Hepatocyte (in vitro differentiated cells): ENCODE results near the gene DNAH6. TPM values are rescaled to one million over a fixed set of nuclear protein-coding genes. Genes with fewer than 3 reads are reported as not detected.

Experiments
- DNase-seq: peaks from one replicate; pipeline ENCODE4 v3.0.0-alpha.2; 2016; ENCODE audit warnings: low spot score
- H2AFZ ChIP-seq: fragments of 200-600 bp; sonication (generic); 2 replicates; pipeline ENCODE4 v1.6.0; 2016; ENCODE audit warnings: antibody characterized with exemption, mild to moderate bottlenecking
- H3K27ac ChIP-seq: fragments of 200-600 bp; sonication (generic); 2 replicates; pipeline ENCODE4 v1.5.1; 2016; ENCODE audit warnings: mild to moderate bottlenecking
- H3K27me3 ChIP-seq: fragments of 200-600 bp; sonication (generic); 2 replicates; pipeline ENCODE4 v1.6.1; 2016
- H3K36me3 ChIP-seq: fragments of 200-600 bp; sonication (generic); replicated peaks from 2 replicates; pipeline ENCODE4 v1.5.1; 2016; ENCODE audit warnings: low read depth; ENCODE audit not compliant: insufficient read depth
- H3K4me1 ChIP-seq: fragments of 200-600 bp; sonication (generic); 2 replicates; pipeline ENCODE4 v1.5.1; 2016; ENCODE audit warnings: mild to moderate bottlenecking, moderate library complexity; ENCODE audit not compliant: insufficient read depth
- H3K4me2 ChIP-seq: fragments of 200-600 bp; sonication (generic); 2 replicates; pipeline ENCODE4 v1.6.0; 2016
- H3K4me3 ChIP-seq: fragments of 200-600 bp; sonication (generic); 2 replicates; pipeline ENCODE4 v1.5.1; 2016; ENCODE audit warnings: mild to moderate bottlenecking
- H3K79me2 ChIP-seq: fragments of 200-600 bp; sonication (generic); 2 replicates; pipeline ENCODE4 v1.6.0; 2017; ENCODE audit warnings: mild to moderate bottlenecking
- H3K9me2 ChIP-seq: fragments of 200-600 bp; sonication (generic); replicated peaks from 2 replicates; pipeline ENCODE4 v1.6.0; 2017; ENCODE audit warnings: mild to moderate bottlenecking; ENCODE audit not compliant: insufficient read depth
- H3K9me3 ChIP-seq: fragments of 200-600 bp; sonication (generic); 2 replicates; pipeline ENCODE4 v1.5.1; 2016; ENCODE audit warnings: low read depth, mild to moderate bottlenecking
- H4K20me1 ChIP-seq: fragments of 200-600 bp; sonication (generic); 2 replicates; pipeline ENCODE4 v1.6.0; 2016; ENCODE audit warnings: mild to moderate bottlenecking; ENCODE audit not compliant: insufficient read depth, poor library complexity, severe bottlenecking
- CTCF ChIP-seq: fragments of 200-600 bp; sonication (generic); IDR thresholded peaks from 2 replicates; pipeline ENCODE4 v1.5.1; 2016; ENCODE audit warnings: antibody characterized with exemption, mild to moderate bottlenecking; ENCODE audit not compliant: poor library complexity
- EZH2 ChIP-seq: fragments of 200-600 bp; sonication (generic); IDR thresholded peaks from 2 replicates; pipeline ENCODE4 v1.6.1; 2016; ENCODE audit warnings: antibody characterized with exemption, mild to moderate bottlenecking, borderline replicate concordance
- EZH2phosphoT487 ChIP-seq: fragments of 200-600 bp; sonication (generic); IDR thresholded peaks from one replicate; pipeline ENCODE4 v1.6.1; 2018; ENCODE audit warnings: antibody characterized with exemption, mild to moderate bottlenecking, low read depth, moderate library complexity; ENCODE audit not compliant: unreplicated experiment, severe bottlenecking
- WGBS: methylation state at CpG from one replicate; pipeline ENCODE4 v1.1.6; 2016; ENCODE audit warnings: low lambda C conversion rate; ENCODE audit errors: missing lambda C conversion rate; 5-methylcytosine and 5-hydroxymethylcytosine counted together
- polyA plus RNA-seq: library from polyadenylated mRNA; unstranded; fragments of >200 nt; fragmentation: Nextera tagmentation; extraction: Ambion mirVana; gene quantifications from 2 replicates; pipeline ENCODE4 v1.2.1, GENCODE V29; 2016
- total RNA-seq: library from RNA; depleted of rRNA; stranded (reverse); fragments of >200 nt; gene quantifications from 2 replicates; pipeline ENCODE4 v1.2.3, GENCODE V29; 2014

The DNAH6 gene
- total and polyA plus RNA-seq, 2 experiments from 2014 or later: 1.0 to 1.2 TPM

GRCh38 chr2:84829693-84830092 is 313.4 kb downstream of the DNAH6 start:
- no peaks in the 10 kb centered on the region for H3K9me3 ChIP-seq
- no peak overlapping the region for H2AFZ ChIP-seq
- 91% methylated on average over 2 of the region's 2 CpGs for WGBS
- no peaks in the 10 kb centered on the region for H3K27me3 ChIP-seq
- no peak overlapping the region for H3K27ac ChIP-seq
- H4K20me1 ChIP-seq: no peaks in the 10 kb centered on the region
- no peak for DNase-seq
- no peaks in the 10 kb centered on the region for H3K79me2 ChIP-seq
- no peak overlapping the region for H3K4me2 ChIP-seq
- no peak overlapping the region for H3K4me3 ChIP-seq
- TF ChIP-seq EZH2phosphoT487 (no peak), EZH2 (no peak), CTCF (no peak)
- H3K36me3 ChIP-seq: no peaks in the 10 kb centered on the region
- no peaks in the 10 kb centered on the region for H3K4me1 ChIP-seq
- H3K9me2 ChIP-seq: no peaks in the 10 kb centered on the region

- Histone ChIP-seq H3K36me3 (no peaks in the 10 kb centered on the region), H3K27ac (no peak overlapping the region), H2AFZ (no peak overlapping the region), H3K4me1 (no peaks in the 10 kb centered on the region), H3K9me2 (no peaks in the 10 kb centered on the region), H3K9me3 (no peaks in the 10 kb centered on the region), H3K27me3 (no peaks in the 10 kb centered on the region), H3K4me2 (no peak overlapping the region), H3K79me2 (no peaks in the 10 kb centered on the region), H3K4me3 (no peak overlapping the region), H4K20me1 (no peaks in the 10 kb centered on the region)
- WGBS: 80% methylated on average over 11 of the region's 11 CpGs
- TF ChIP-seq EZH2 (no peak), CTCF (no peak), EZH2phosphoT487 (no peak)
- DNase-seq: no peak
These were observed 313.8 kb downstream of the DNAH6 start for GRCh38 chr2:84830095-84830494.

- no peak for TF ChIP-seq CTCF
- TF ChIP-seq EZH2: no peak
- TF ChIP-seq EZH2phosphoT487: no peak
- WGBS: 87% methylated on average over 10 of the region's 10 CpGs
- Histone ChIP-seq H3K36me3 (no peaks in the 10 kb centered on the region), H3K4me3 (no peak overlapping the region), H3K9me2 (no peaks in the 10 kb centered on the region), H3K4me1 (no peaks in the 10 kb centered on the region), H3K9me3 (no peaks in the 10 kb centered on the region), H4K20me1 (no peaks in the 10 kb centered on the region), H3K27ac (no peak overlapping the region), H2AFZ (no peak overlapping the region), H3K27me3 (no peaks in the 10 kb centered on the region), H3K79me2 (no peaks in the 10 kb centered on the region), H3K4me2 (no peak overlapping the region)
- DNase-seq: no peak
These were observed 314.6 kb downstream of the DNAH6 start for GRCh38 chr2:84830758-84831500.
